DMS 273 (cell line): Measurements from ENCODE around the gene AMIGO2.
"Not testable (repeated sequence)": the region's sequence is repeated elsewhere in the genome, so short reads cannot be mapped to it uniquely, and the experiment has no call there.

Experiments
- DNase-seq: peaks from one replicate; lab custom pipeline; 2025; ENCODE audit not compliant: unreplicated experiment; lab: John Stamatoyannopoulos, UW

Gene AMIGO2

GRCh38 chr12:47075192-47076084 is 4.3 kb downstream of the AMIGO2 start:
- no peak for DNase-seq

GRCh38 chr12:47074757-47075156 is 5.0 kb downstream of the AMIGO2 start:
- no peak for DNase-seq

- DNase-seq = no peak
Measured at GRCh38 chr12:47073951-47074350, 5.8 kb downstream of the AMIGO2 start.

- peak; percentile 38 for DNase-seq
Measured at GRCh38 chr12:47071241-47071852, 8.4 kb downstream of the AMIGO2 start.

GRCh38 chr12:47070310-47070709 is 9.4 kb downstream of the AMIGO2 start:
- DNase-seq = no peak

GRCh38 chr12:47068539-47068938 is 11.2 kb downstream of the AMIGO2 start:
- no peak for DNase-seq

GRCh38 chr12:47067771-47068431 is 11.9 kb downstream of the AMIGO2 start:
- DNase-seq = peak; percentile 7

- no peak for DNase-seq
Measured at GRCh38 chr12:47067176-47067575, 12.6 kb downstream of the AMIGO2 start.

GRCh38 chr12:47066278-47067025 is 13.3 kb downstream of the AMIGO2 start:
- DNase-seq = no peak

- DNase-seq = no peak
Measured at GRCh38 chr12:47065546-47065945, 14.2 kb downstream of the AMIGO2 start.

- DNase-seq = not testable (repeated sequence)
Measured at GRCh38 chr12:47058640-47059039, 21.1 kb downstream of the AMIGO2 start.

GRCh38 chr12:47056944-47057343 is 22.8 kb downstream of the AMIGO2 start:
- not testable (repeated sequence) for DNase-seq

GRCh38 chr12:47055856-47056255 is 23.9 kb downstream of the AMIGO2 start:
- not testable (repeated sequence) for DNase-seq

GRCh38 chr12:47054659-47055058 is 25.1 kb downstream of the AMIGO2 start:
- DNase-seq = no peak

- DNase-seq = no peak
Measured at GRCh38 chr12:47053961-47054360, 25.8 kb downstream of the AMIGO2 start.

GRCh38 chr12:47052274-47052673 is 27.5 kb downstream of the AMIGO2 start:
- DNase-seq = no peak

- not testable (repeated sequence) for DNase-seq
Measured at GRCh38 chr12:47051291-47051690, 28.5 kb downstream of the AMIGO2 start.

GRCh38 chr12:47048541-47048940 is 31.2 kb downstream of the AMIGO2 start:
- no peak for DNase-seq

- DNase-seq = no peak
Measured at GRCh38 chr12:47041327-47041726, 38.4 kb downstream of the AMIGO2 start.

- no peak for DNase-seq
Measured at GRCh38 chr12:47039756-47040155, 40.0 kb downstream of the AMIGO2 start.

- no peak for DNase-seq
Measured at GRCh38 chr12:47039079-47039478, 40.7 kb downstream of the AMIGO2 start.
